Neural progenitor cell (in vitro differentiated cells): ENCODE results near the gene ADCY7.

Experiments used
- EZH2 ChIP-seq: fragments of 200-600 bp; sonication (generic); IDR thresholded peaks from 2 replicates; pipeline ENCODE4 v1.6.1; 2017; ENCODE audit warnings: antibody characterized with exemption, mild to moderate bottlenecking, moderate library complexity
- TF ChIP-seq, protein P1 (sequence below): fragments of 200-600 bp; sonication (generic); IDR thresholded peaks from 2 replicates; pipeline ENCODE4 v1.5.1; 2017; ENCODE audit warnings: antibody characterized with exemption, mild to moderate bottlenecking

DNA sequence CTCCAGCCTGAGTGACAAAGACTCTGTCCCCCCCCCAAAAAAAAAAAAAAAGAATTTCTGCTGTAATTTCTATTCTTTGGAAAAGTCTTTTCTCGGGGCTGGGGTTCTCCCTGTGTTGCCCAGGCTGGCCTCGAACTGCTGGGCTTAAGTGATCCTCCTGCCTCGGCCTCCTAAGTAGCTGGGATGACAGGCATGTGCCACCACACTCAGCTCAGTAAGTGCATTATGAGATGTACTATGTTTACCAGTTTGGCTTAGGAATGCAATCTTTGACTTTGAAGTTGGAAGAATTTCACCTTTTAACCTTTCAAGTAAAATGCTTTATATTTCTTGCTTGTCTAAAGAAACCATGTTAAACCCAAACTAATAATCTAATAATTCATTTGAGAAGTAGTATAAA is 28.0 kb upstream of the ADCY7 start:
- TF ChIP-seq, protein P1, sequence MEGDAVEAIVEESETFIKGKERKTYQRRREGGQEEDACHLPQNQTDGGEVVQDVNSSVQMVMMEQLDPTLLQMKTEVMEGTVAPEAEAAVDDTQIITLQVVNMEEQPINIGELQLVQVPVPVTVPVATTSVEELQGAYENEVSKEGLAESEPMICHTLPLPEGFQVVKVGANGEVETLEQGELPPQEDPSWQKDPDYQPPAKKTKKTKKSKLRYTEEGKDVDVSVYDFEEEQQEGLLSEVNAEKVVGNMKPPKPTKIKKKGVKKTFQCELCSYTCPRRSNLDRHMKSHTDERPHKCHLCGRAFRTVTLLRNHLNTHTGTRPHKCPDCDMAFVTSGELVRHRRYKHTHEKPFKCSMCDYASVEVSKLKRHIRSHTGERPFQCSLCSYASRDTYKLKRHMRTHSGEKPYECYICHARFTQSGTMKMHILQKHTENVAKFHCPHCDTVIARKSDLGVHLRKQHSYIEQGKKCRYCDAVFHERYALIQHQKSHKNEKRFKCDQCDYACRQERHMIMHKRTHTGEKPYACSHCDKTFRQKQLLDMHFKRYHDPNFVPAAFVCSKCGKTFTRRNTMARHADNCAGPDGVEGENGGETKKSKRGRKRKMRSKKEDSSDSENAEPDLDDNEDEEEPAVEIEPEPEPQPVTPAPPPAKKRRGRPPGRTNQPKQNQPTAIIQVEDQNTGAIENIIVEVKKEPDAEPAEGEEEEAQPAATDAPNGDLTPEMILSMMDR: no peak
- no peak for TF ChIP-seq EZH2
